Upper lobe of right lung (tissue), 1 donor: ENCODE measurements around the gene FYN. TPM values are rescaled to one million over a fixed set of nuclear protein-coding genes. Genes with fewer than 3 reads are reported as not detected.
A peak's percentile ranks its signal among the peaks of the same experiment; 100 is the strongest.

Experiments used
- ATAC-seq: fragments of 200-7000 bp; cut with Tn5 transposase; one replicate; pipeline ENCODE4 v1.9.1; 2020; ENCODE audit warnings: mild to moderate bottlenecking, moderate library complexity
- DNase-seq: peaks from one replicate; pipeline ENCODE4 v3.0.0-alpha.2; 2020
- H3K27ac ChIP-seq: fragments of 200-600 bp; one replicate; pipeline ENCODE4 v1.8.0; 2022
- H3K27me3 ChIP-seq: fragments of 200-600 bp; one replicate; pipeline ENCODE4 v1.8.0; 2022; ENCODE audit warnings: mild to moderate bottlenecking
- H3K36me3 ChIP-seq: fragments of 200-600 bp; one replicate; pipeline ENCODE4 v1.8.0; 2022
- H3K4me1 ChIP-seq: fragments of 200-600 bp; one replicate; pipeline ENCODE4 v1.8.0; 2022
- H3K4me3 ChIP-seq: fragments of 200-600 bp; one replicate; pipeline ENCODE4 v1.8.0; 2022; ENCODE audit warnings: mild to moderate bottlenecking
- H3K9me3 ChIP-seq: fragments of 200-600 bp; one replicate; pipeline ENCODE4 v1.8.0; 2022
- CTCF ChIP-seq: fragments of 200-600 bp; IDR thresholded peaks from one replicate; pipeline ENCODE4 v1.8.0; 2022; ENCODE audit warnings: antibody characterized with exemption
- intact Hi-C: fragments of 100-400 bp; cut with DNase I; formaldehyde crosslinking; loops from one replicate; pipeline ENCODE4 v1.11.0; 2022
- total RNA-seq: library from RNA; stranded (reverse); fragmentation: NEBNext Ultra II Directional; extraction: Animal tissue kit (Norgen Biotek cat#: 25700); gene quantifications from one replicate; pipeline ENCODE4 v1.2.1, GENCODE V29; 2021
- donor health status: DM: no; HTN: yes; CAD: no; lungs with severe emphysema.

FYN gene
- total RNA-seq, 1 donor from 2014 or later, result 115 TPM

DNA sequence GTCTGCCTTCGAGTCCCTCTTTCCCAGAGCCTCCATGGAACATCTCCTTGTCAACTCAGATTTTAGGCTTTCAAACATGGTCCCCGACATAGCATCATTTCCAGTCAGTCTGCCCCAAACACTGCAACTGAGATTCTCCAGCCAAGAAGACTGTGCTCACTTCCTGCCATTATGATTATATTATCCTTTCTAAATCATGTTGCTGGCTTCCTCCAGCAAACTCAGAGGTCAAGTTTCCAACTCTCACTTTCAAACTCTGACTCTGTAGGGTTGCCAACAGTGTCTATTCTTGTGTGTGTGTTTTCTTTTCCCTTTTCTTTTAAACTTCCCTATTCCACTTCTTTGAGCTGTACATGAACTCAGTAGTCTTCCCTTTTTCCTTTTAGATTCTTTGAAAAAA, 206.4 kb downstream of the FYN start:
- Histone ChIP-seq H3K4me3 (no peak overlapping the region), H3K27ac (peak overlapping the region; percentile 43), H3K4me1 (peaks cover 43% of the 10 kb centered on the region), H3K9me3 (no peaks in the 10 kb centered on the region), H3K27me3 (no peaks in the 10 kb centered on the region), H3K36me3 (peaks cover under 1% of the 10 kb centered on the region)
- no peak for TF ChIP-seq CTCF
- ATAC-seq (no peak), DNase-seq (no peak)
- intact Hi-C loops, result no loop called here

DNA sequence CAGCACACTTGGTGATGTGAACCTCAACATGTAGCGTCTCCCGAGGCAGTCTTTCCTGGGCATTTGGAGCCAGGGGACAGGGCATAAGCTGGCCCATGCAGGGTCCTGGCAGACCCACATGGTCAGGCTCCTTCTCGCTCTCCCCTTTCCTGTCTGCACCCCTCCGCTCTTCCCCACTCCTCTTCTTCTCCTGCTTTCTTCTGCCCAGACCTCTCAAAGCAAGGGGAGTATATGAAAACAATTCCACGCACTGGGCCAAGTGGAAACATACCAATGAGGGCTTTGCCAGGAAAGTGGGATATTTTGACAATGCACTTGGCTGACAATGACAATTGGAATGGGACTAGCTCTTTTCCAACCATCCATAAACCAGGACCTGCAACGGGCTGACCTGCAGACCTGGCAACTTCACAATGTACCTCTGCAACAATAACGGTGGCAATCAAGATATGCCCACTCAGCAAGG, 208.7 kb downstream of the FYN start:
- H3K4me3 ChIP-seq, result no peak overlapping the region
- no peak for DNase-seq
- H3K9me3 ChIP-seq, result no peaks in the 10 kb centered on the region
- H3K4me1 ChIP-seq, result peaks cover 46% of the 10 kb centered on the region
- H3K27ac ChIP-seq, result peak overlapping the region; percentile 72
- H3K36me3 ChIP-seq, result peaks cover 8% of the 10 kb centered on the region
- TF ChIP-seq CTCF, result no peak
- no peak for ATAC-seq
- no peaks in the 10 kb centered on the region for H3K27me3 ChIP-seq
- intact Hi-C loops, result no loop called here

GRCh38 chr6:111663692-111664564, 209.3 kb downstream of the FYN start:
- Histone ChIP-seq H3K27me3 (no peaks in the 10 kb centered on the region), H3K4me3 (no peak overlapping the region), H3K36me3 (peaks cover 8% of the 10 kb centered on the region), H3K9me3 (no peaks in the 10 kb centered on the region), H3K27ac (peak overlapping the region; percentile 72), H3K4me1 (peaks cover 46% of the 10 kb centered on the region)
- intact Hi-C loops, result no loop called here
- ATAC-seq (peak; percentile 46), DNase-seq (no peak)
- TF ChIP-seq CTCF, result no peak

DNA sequence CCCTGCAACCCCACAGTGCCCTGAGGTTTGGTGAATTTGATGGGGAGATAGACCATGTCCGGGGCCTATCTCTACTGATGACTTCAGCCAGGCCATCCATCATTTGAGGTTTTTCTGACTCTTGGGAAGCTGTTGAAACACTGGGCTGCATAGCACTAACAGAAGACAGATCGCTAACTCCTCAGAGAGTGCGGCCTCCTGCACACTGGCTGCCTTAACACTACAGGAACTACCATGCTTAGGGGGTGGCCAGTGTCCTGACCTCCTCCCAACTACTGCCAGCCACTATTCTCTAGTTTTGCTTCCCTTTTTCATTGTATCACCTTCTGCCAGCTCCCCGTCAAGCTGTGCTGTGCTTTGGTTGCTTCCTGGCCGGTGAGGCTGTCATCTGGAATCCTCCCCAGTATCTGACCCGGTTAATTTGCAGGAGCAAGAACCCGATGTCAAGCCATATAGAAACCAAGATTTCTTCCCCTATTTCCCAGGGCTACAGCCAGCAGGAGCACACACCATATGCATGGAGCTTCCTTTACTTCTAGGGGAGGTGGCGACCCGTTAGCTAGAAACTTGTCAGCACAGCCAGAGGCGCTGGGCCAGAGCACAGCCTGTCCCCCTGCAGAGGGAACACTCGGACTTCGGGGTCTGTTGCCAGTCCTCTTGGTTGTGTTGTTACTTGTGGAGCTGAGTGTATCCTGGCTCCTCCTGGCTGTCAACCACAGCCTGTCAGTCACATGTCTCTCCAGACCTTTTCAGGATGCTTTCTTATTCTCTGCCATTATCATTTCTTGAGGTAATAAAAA, 210.3 kb downstream of the FYN start:
- DNase-seq (no peak), ATAC-seq (peak; percentile 77)
- Histone ChIP-seq H3K27ac (peak overlapping the region; percentile 72), H3K36me3 (peaks cover 8% of the 10 kb centered on the region), H3K27me3 (no peaks in the 10 kb centered on the region), H3K4me3 (no peak overlapping the region), H3K9me3 (no peaks in the 10 kb centered on the region), H3K4me1 (peaks cover 42% of the 10 kb centered on the region)
- intact Hi-C loops, result no loop called here
- no peak for TF ChIP-seq CTCF

- peaks cover 8% of the 10 kb centered on the region for H3K36me3 ChIP-seq
- peaks cover 35% of the 10 kb centered on the region for H3K4me1 ChIP-seq
- intact Hi-C loops, result no loop called here
- ATAC-seq (no peak), DNase-seq (no peak)
- peak overlapping the region; percentile 72 for H3K27ac ChIP-seq
- no peaks in the 10 kb centered on the region for H3K9me3 ChIP-seq
- no peak overlapping the region for H3K4me3 ChIP-seq
- no peak for TF ChIP-seq CTCF
- H3K27me3 ChIP-seq, result no peaks in the 10 kb centered on the region
These were observed 211.0 kb downstream of the FYN start for GRCh38 chr6:111662072-111662793.
